Panc1 (cell line): ENCODE data around the gene OR52H1.

Experiments
- POLR2AphosphoS5 ChIP-seq: IDR thresholded peaks from 2 replicates; pipeline ENCODE4 v1.6.1; 2012; ENCODE audit warnings: mild to moderate bottlenecking, low read depth, low read length, moderate library complexity
- TF ChIP-seq, protein P1 (sequence below): fragments of 450-650 bp; IDR thresholded peaks from 2 replicates; pipeline ENCODE4 v1.5.1; 2017; ENCODE audit warnings: mild to moderate bottlenecking

GRCh38 chr11:5508605-5509004 is 39.7 kb downstream of the OR52H1 start:
- TF ChIP-seq POLR2AphosphoS5, result no peak
- TF ChIP-seq, protein P1, sequence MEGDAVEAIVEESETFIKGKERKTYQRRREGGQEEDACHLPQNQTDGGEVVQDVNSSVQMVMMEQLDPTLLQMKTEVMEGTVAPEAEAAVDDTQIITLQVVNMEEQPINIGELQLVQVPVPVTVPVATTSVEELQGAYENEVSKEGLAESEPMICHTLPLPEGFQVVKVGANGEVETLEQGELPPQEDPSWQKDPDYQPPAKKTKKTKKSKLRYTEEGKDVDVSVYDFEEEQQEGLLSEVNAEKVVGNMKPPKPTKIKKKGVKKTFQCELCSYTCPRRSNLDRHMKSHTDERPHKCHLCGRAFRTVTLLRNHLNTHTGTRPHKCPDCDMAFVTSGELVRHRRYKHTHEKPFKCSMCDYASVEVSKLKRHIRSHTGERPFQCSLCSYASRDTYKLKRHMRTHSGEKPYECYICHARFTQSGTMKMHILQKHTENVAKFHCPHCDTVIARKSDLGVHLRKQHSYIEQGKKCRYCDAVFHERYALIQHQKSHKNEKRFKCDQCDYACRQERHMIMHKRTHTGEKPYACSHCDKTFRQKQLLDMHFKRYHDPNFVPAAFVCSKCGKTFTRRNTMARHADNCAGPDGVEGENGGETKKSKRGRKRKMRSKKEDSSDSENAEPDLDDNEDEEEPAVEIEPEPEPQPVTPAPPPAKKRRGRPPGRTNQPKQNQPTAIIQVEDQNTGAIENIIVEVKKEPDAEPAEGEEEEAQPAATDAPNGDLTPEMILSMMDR, result no peak
